Cardiac muscle cell (in vitro differentiated cells and primary cell): ENCODE measurements around the gene HMBS. TPM values are rescaled to one million over a fixed set of nuclear protein-coding genes. Genes with fewer than 3 reads are reported as not detected.

Experiments
- DNase-seq, 2 donors: peaks; one replicate each; pipeline versions ENCODE4 v3.0.0 to v3.0.0-alpha.2; 2010 to 2017; ENCODE audit warnings: low read depth in 1 of 2, low spot score in 1 of 2
- H3K27ac ChIP-seq: fragments of 200-600 bp; sonication (generic); 2 replicates; pipeline ENCODE4 v1.5.1; 2016
- H3K27me3 ChIP-seq: fragments of 200-600 bp; sonication (generic); 2 replicates; pipeline ENCODE4 v1.6.0; 2016; ENCODE audit warnings: control low read depth
- H3K36me3 ChIP-seq: fragments of 200-600 bp; sonication (generic); 2 replicates; pipeline ENCODE4 v1.5.1; 2016; ENCODE audit warnings: control low read depth
- H3K4me1 ChIP-seq: fragments of 200-600 bp; sonication (generic); 2 replicates; pipeline ENCODE4 v1.8.1; 2017; ENCODE audit warnings: low read depth, mild to moderate bottlenecking, mixed run types
- H3K4me3 ChIP-seq: fragments of 200-600 bp; sonication (generic); 2 replicates; pipeline ENCODE4 v1.5.1; 2016; ENCODE audit warnings: mild to moderate bottlenecking
- H3K9me3 ChIP-seq: fragments of 200-600 bp; sonication (generic); 2 replicates; pipeline ENCODE4 v1.5.1; 2017; ENCODE audit warnings: low read depth, mild to moderate bottlenecking, control low read depth
- polyA plus RNA-seq: library from polyadenylated mRNA; unstranded; fragments of >200 nt; fragmentation: Nextera tagmentation; extraction: Ambion mirVana; gene quantifications from 2 replicates; pipeline ENCODE4 v1.2.1, GENCODE V29; 2016
- total RNA-seq: library from RNA; depleted of rRNA; stranded (reverse); fragments of >200 nt; gene quantifications from 2 replicates; pipeline ENCODE4 v1.2.3, GENCODE V29; 2016
- TF ChIP-seq, protein P1 (sequence below): IDR thresholded peaks from 2 replicates; pipeline ENCODE4 v1.5.1; 2012; ENCODE audit warnings: low read depth, mild to moderate bottlenecking, low read length

HMBS gene
- total and polyA plus RNA-seq, 2 experiments from 2014 or later: 9.6 to 92.9 TPM

- Histone ChIP-seq H3K27me3 (no peaks in the 10 kb centered on the region), H3K4me3 (no peak overlapping the region), H3K27ac (no peak overlapping the region), H3K9me3 (no peaks in the 10 kb centered on the region), H3K36me3 (peaks cover 13% of the 10 kb centered on the region), H3K4me1 (peaks cover 13% of the 10 kb centered on the region)
- no peak for DNase-seq
- TF ChIP-seq, protein P1, sequence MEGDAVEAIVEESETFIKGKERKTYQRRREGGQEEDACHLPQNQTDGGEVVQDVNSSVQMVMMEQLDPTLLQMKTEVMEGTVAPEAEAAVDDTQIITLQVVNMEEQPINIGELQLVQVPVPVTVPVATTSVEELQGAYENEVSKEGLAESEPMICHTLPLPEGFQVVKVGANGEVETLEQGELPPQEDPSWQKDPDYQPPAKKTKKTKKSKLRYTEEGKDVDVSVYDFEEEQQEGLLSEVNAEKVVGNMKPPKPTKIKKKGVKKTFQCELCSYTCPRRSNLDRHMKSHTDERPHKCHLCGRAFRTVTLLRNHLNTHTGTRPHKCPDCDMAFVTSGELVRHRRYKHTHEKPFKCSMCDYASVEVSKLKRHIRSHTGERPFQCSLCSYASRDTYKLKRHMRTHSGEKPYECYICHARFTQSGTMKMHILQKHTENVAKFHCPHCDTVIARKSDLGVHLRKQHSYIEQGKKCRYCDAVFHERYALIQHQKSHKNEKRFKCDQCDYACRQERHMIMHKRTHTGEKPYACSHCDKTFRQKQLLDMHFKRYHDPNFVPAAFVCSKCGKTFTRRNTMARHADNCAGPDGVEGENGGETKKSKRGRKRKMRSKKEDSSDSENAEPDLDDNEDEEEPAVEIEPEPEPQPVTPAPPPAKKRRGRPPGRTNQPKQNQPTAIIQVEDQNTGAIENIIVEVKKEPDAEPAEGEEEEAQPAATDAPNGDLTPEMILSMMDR: no peak
These were observed 3.7 kb downstream of the HMBS start for GRCh38 chr11:119088406-119088805.

- H3K4me1 ChIP-seq: peaks cover 16% of the 10 kb centered on the region
- H3K4me3 ChIP-seq: no peak overlapping the region
- no peak for DNase-seq
- TF ChIP-seq, protein P1: no peak
- no peak overlapping the region for H3K27ac ChIP-seq
- H3K9me3 ChIP-seq: no peaks in the 10 kb centered on the region
- H3K27me3 ChIP-seq: no peaks in the 10 kb centered on the region
- peaks cover 13% of the 10 kb centered on the region for H3K36me3 ChIP-seq
These were observed 4.6 kb downstream of the HMBS start for GRCh38 chr11:119089319-119089718.

DNA sequence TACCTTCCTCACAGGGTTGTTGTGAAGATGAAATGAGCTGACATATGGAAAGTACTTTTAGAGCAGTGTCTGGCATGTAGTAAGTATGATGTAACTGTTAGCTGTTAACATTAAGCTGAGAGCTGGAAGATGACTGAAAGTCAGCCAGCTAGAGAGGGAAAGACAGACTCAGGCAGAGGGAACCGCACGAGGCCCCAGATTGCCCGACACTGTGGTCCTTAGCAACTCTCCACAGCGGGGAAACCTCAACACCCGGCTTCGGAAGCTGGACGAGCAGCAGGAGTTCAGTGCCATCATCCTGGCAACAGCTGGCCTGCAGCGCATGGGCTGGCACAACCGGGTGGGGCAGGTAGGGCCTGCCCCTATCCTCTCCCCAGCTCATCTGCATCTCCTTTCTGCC lies 6.5 kb downstream of the HMBS start:
- DNase-seq: no peak
- peaks cover 10% of the 10 kb centered on the region for H3K4me1 ChIP-seq
- no peaks in the 10 kb centered on the region for H3K27me3 ChIP-seq
- TF ChIP-seq, protein P1: no peak
- peaks cover 13% of the 10 kb centered on the region for H3K36me3 ChIP-seq
- no peaks in the 10 kb centered on the region for H3K9me3 ChIP-seq
- H3K4me3 ChIP-seq: no peak overlapping the region
- no peak overlapping the region for H3K27ac ChIP-seq

DNA sequence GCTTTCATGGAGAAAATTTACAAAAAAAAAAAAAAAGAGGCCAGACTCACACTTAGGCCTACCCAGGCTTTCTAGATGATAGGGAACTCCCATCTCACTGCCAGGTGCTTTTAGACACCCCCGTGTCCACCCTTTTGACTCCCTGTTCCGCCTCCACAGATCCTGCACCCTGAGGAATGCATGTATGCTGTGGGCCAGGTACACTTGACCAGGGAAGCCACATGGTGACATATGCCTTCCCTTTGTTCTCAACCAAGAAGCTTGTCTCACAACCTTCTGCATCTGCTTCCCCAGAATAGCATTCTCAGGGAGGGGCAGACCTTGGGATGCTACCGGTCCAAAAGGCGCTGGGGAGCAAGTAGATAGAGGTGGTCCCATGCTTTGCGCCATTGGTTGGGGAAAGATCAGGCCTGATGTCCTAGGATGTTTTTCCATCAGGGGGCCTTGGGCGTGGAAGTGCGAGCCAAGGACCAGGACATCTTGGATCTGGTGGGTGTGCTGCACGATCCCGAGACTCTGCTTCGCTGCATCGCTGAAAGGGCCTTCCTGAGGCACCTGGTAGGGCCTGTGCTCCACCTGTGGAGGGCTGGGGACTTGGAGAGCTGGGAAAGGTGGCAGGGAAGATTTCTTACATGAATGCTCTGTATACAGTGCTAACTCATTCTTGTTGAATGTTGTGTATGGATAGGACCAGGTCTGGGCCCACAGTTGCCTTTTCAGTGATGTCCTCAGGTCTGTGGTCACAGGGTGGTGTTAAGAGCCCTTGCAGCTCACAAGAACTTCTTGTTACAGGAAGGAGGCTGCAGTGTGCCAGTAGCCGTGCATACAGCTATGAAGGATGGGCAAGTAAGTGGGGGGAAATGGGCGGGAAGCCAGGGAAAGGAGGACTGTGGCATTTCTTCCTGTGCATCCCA lies 7.5 kb downstream of the HMBS start:
- TF ChIP-seq, protein P1: no peak
- Histone ChIP-seq H3K27ac (no peak overlapping the region), H3K27me3 (no peaks in the 10 kb centered on the region), H3K9me3 (no peaks in the 10 kb centered on the region), H3K36me3 (peaks cover 20% of the 10 kb centered on the region), H3K4me1 (peaks cover 10% of the 10 kb centered on the region), H3K4me3 (peak overlapping the region; percentile 74)
- peak in 1 of 2 donors; percentile 4 for DNase-seq

DNA sequence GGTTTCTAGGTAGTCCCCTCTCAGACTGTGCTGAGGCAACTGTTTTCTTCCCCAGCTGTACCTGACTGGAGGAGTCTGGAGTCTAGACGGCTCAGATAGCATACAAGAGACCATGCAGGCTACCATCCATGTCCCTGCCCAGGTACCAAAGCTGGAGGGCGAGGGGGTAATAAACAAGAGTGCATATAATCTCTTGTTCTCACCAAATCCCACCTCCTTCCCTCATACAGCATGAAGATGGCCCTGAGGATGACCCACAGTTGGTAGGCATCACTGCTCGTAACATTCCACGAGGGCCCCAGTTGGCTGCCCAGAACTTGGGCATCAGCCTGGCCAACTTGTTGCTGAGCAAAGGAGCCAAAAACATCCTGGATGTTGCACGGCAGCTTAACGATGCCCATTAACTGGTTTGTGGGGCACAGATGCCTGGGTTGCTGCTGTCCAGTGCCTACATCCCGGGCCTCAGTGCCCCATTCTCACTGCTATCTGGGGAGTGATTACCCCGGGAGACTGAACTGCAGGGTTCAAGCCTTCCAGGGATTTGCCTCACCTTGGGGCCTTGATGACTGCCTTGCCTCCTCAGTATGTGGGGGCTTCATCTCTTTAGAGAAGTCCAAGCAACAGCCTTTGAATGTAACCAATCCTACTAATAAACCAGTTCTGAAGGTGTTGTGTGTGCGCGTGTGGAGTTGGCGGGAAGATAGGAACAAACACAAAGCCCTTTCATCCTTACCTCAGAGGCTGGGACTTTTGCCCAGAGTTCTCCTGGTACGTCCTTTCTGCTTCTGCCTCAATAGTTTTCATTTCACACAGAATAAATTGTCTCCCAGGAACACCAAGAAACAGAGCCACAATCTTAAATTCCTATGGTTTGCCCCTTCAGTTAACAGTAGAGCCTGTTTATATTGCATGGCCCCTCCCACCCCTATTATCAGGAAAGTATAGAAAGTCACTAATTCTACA lies 8.5 kb downstream of the HMBS start:
- peaks cover 10% of the 10 kb centered on the region for H3K4me1 ChIP-seq
- TF ChIP-seq, protein P1: no peak
- H3K27me3 ChIP-seq: no peaks in the 10 kb centered on the region
- peak in 1 of 2 donors; percentile 34 for DNase-seq
- peak overlapping the region; percentile 93 for H3K27ac ChIP-seq
- no peaks in the 10 kb centered on the region for H3K9me3 ChIP-seq
- peaks cover 30% of the 10 kb centered on the region for H3K36me3 ChIP-seq
- peak overlapping the region; percentile 74 for H3K4me3 ChIP-seq
